Hepatocyte (in vitro differentiated cells): ENCODE results near the gene RASGRP4. TPM values are rescaled to one million over a fixed set of nuclear protein-coding genes. Genes with fewer than 3 reads are reported as not detected.

Source experiments
- DNase-seq: peaks from one replicate; pipeline ENCODE4 v3.0.0-alpha.2; 2016; ENCODE audit warnings: low spot score
- H2AFZ ChIP-seq: fragments of 200-600 bp; sonication (generic); 2 replicates; pipeline ENCODE4 v1.6.0; 2016; ENCODE audit warnings: antibody characterized with exemption, mild to moderate bottlenecking
- H3K27ac ChIP-seq: fragments of 200-600 bp; sonication (generic); 2 replicates; pipeline ENCODE4 v1.5.1; 2016; ENCODE audit warnings: mild to moderate bottlenecking
- H3K27me3 ChIP-seq: fragments of 200-600 bp; sonication (generic); 2 replicates; pipeline ENCODE4 v1.6.1; 2016
- H3K36me3 ChIP-seq: fragments of 200-600 bp; sonication (generic); replicated peaks from 2 replicates; pipeline ENCODE4 v1.5.1; 2016; ENCODE audit warnings: low read depth; ENCODE audit not compliant: insufficient read depth
- H3K4me1 ChIP-seq: fragments of 200-600 bp; sonication (generic); 2 replicates; pipeline ENCODE4 v1.5.1; 2016; ENCODE audit warnings: mild to moderate bottlenecking, moderate library complexity; ENCODE audit not compliant: insufficient read depth
- H3K4me2 ChIP-seq: fragments of 200-600 bp; sonication (generic); 2 replicates; pipeline ENCODE4 v1.6.0; 2016
- H3K4me3 ChIP-seq: fragments of 200-600 bp; sonication (generic); 2 replicates; pipeline ENCODE4 v1.5.1; 2016; ENCODE audit warnings: mild to moderate bottlenecking
- H3K79me2 ChIP-seq: fragments of 200-600 bp; sonication (generic); 2 replicates; pipeline ENCODE4 v1.6.0; 2017; ENCODE audit warnings: mild to moderate bottlenecking
- H3K9me2 ChIP-seq: fragments of 200-600 bp; sonication (generic); replicated peaks from 2 replicates; pipeline ENCODE4 v1.6.0; 2017; ENCODE audit warnings: mild to moderate bottlenecking; ENCODE audit not compliant: insufficient read depth
- H3K9me3 ChIP-seq: fragments of 200-600 bp; sonication (generic); 2 replicates; pipeline ENCODE4 v1.5.1; 2016; ENCODE audit warnings: low read depth, mild to moderate bottlenecking
- H4K20me1 ChIP-seq: fragments of 200-600 bp; sonication (generic); 2 replicates; pipeline ENCODE4 v1.6.0; 2016; ENCODE audit warnings: mild to moderate bottlenecking; ENCODE audit not compliant: insufficient read depth, poor library complexity, severe bottlenecking
- CTCF ChIP-seq: fragments of 200-600 bp; sonication (generic); IDR thresholded peaks from 2 replicates; pipeline ENCODE4 v1.5.1; 2016; ENCODE audit warnings: antibody characterized with exemption, mild to moderate bottlenecking; ENCODE audit not compliant: poor library complexity
- EZH2 ChIP-seq: fragments of 200-600 bp; sonication (generic); IDR thresholded peaks from 2 replicates; pipeline ENCODE4 v1.6.1; 2016; ENCODE audit warnings: antibody characterized with exemption, mild to moderate bottlenecking, borderline replicate concordance
- EZH2phosphoT487 ChIP-seq: fragments of 200-600 bp; sonication (generic); IDR thresholded peaks from one replicate; pipeline ENCODE4 v1.6.1; 2018; ENCODE audit warnings: antibody characterized with exemption, mild to moderate bottlenecking, low read depth, moderate library complexity; ENCODE audit not compliant: unreplicated experiment, severe bottlenecking
- WGBS: methylation state at CpG from one replicate; pipeline ENCODE4 v1.1.6; 2016; ENCODE audit warnings: low lambda C conversion rate; ENCODE audit errors: missing lambda C conversion rate; 5-methylcytosine and 5-hydroxymethylcytosine counted together
- polyA plus RNA-seq: library from polyadenylated mRNA; unstranded; fragments of >200 nt; fragmentation: Nextera tagmentation; extraction: Ambion mirVana; gene quantifications from 2 replicates; pipeline ENCODE4 v1.2.1, GENCODE V29; 2016
- total RNA-seq: library from RNA; depleted of rRNA; stranded (reverse); fragments of >200 nt; gene quantifications from 2 replicates; pipeline ENCODE4 v1.2.3, GENCODE V29; 2014

The RASGRP4 gene
- total and polyA plus RNA-seq, 2 experiments from 2014 or later = 0.07 TPM; not detected in 1

- no peak for TF ChIP-seq EZH2
- TF ChIP-seq EZH2phosphoT487 = no peak
- no peak for TF ChIP-seq CTCF
- H3K27ac ChIP-seq = no peak overlapping the region
- DNase-seq = no peak
- H3K4me3 ChIP-seq = no peak overlapping the region
- no peaks in the 10 kb centered on the region for H3K9me2 ChIP-seq
- no peaks in the 10 kb centered on the region for H3K27me3 ChIP-seq
- no peaks in the 10 kb centered on the region for H4K20me1 ChIP-seq
- H3K4me2 ChIP-seq = no peak overlapping the region
- WGBS = 90% methylated on average over 15 of the region's 15 CpGs
- no peaks in the 10 kb centered on the region for H3K9me3 ChIP-seq
- no peaks in the 10 kb centered on the region for H3K79me2 ChIP-seq
- no peaks in the 10 kb centered on the region for H3K36me3 ChIP-seq
- no peak overlapping the region for H2AFZ ChIP-seq
- H3K4me1 ChIP-seq = no peaks in the 10 kb centered on the region
Measured at GRCh38 chr19:38457690-38458405, 31.8 kb upstream of the RASGRP4 start.

GRCh38 chr19:38457202-38457601 is 31.2 kb upstream of the RASGRP4 start:
- Histone ChIP-seq H2AFZ (no peak overlapping the region), H3K4me3 (no peak overlapping the region), H3K27ac (no peak overlapping the region), H4K20me1 (no peaks in the 10 kb centered on the region), H3K4me1 (no peaks in the 10 kb centered on the region), H3K79me2 (no peaks in the 10 kb centered on the region), H3K27me3 (no peaks in the 10 kb centered on the region), H3K9me2 (no peaks in the 10 kb centered on the region), H3K9me3 (no peaks in the 10 kb centered on the region), H3K36me3 (no peaks in the 10 kb centered on the region), H3K4me2 (no peak overlapping the region)
- WGBS = 82% methylated on average over 5 of the region's 5 CpGs
- TF ChIP-seq EZH2phosphoT487 (no peak), EZH2 (no peak), CTCF (no peak)
- DNase-seq = no peak

DNA sequence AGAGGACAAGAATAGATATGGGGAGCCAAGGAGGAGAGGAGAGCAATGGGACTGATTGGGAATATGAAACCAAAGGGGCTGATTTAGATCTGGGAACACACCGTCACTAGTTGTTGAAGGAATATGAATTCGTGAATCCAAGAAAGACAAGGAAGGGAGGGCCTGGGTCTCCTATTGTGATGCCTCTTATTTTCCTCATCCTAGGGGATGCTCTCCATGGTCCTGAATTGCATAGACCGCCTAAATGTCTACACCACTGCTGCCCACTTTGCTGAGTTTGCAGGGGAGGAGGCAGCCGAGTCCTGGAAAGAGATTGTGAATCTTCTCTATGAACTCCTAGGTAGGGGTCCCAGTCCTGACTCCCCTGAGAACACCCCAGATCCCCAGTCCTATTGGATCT is 29.0 kb upstream of the RASGRP4 start:
- no peaks in the 10 kb centered on the region for H4K20me1 ChIP-seq
- no peak overlapping the region for H3K4me2 ChIP-seq
- H3K9me2 ChIP-seq = no peaks in the 10 kb centered on the region
- H3K4me1 ChIP-seq = no peaks in the 10 kb centered on the region
- H3K4me3 ChIP-seq = no peak overlapping the region
- no peak for TF ChIP-seq EZH2
- TF ChIP-seq EZH2phosphoT487 = no peak
- no peak for TF ChIP-seq CTCF
- no peak overlapping the region for H3K27ac ChIP-seq
- H3K79me2 ChIP-seq = no peaks in the 10 kb centered on the region
- no peak overlapping the region for H2AFZ ChIP-seq
- WGBS = 61% methylated on average over 4 of the region's 4 CpGs
- no peaks in the 10 kb centered on the region for H3K36me3 ChIP-seq
- DNase-seq = peak; percentile 52
- no peaks in the 10 kb centered on the region for H3K27me3 ChIP-seq
- H3K9me3 ChIP-seq = no peaks in the 10 kb centered on the region
